HepG2 (cell line): ENCODE measurements around the gene EFCAB14. TPM values are rescaled to one million over a fixed set of nuclear protein-coding genes. Genes with fewer than 3 reads are reported as not detected.

ENCODE experiments used
- ATAC-seq: fragments of 200-7000 bp; cut with Tn5 transposase; 3 replicates; pipeline ENCODE4 v1.9.1; 2020; ENCODE audit warnings: mild to moderate bottlenecking, moderate library complexity
- BruUV-seq: library from RNA; stranded (reverse); fragments of 400-500 nt; replicated peaks from 2 replicates; lab custom pipeline; 2021; lab: Mats Ljungman, UMichigan
- CTCF ChIA-PET: fragments of 300-600 bp; formaldehyde crosslinking; extraction: SDS; loops from one replicate; lab custom pipeline; 2021; ENCODE audit warnings: low total read pairs, inconsistent platforms, low intra/inter-chr PET ratio; lab: Yijun Ruan, JAX
- POLR2A ChIA-PET: fragments of 350-600 bp; sonication (Branson Sonifier 250); formaldehyde crosslinking; loops from one replicate; lab custom pipeline; 2020; ENCODE audit warnings: antibody characterized with exemption, inconsistent platforms; lab: Yijun Ruan, JAX
- DNase-seq: peaks from one replicate; pipeline ENCODE4 v3.0.0-alpha.2; 2015; ENCODE audit warnings: low spot score
- FAIRE-seq: peaks from 3 replicates; lab custom pipeline; 2011; peaks lifted over from hg19 to GRCh38; lab: Jason Lieb, UNC
- H2AFZ ChIP-seq: one replicate; pipeline ENCODE4 v1.6.1; 2011; ENCODE audit warnings: low read length, inconsistent platforms
- H3K27ac ChIP-seq: fragments of 300-600 bp; 3 replicates; pipeline ENCODE4 v1.8.0; 2011; ENCODE audit warnings: mixed run types, mild to moderate bottlenecking, mixed read lengths, low read length, inconsistent platforms; ENCODE audit not compliant: insufficient read depth; ENCODE audit errors: extremely low read length
- H3K27me3 ChIP-seq, 2 experiments: fragments of 200-600 bp in 1 of 2; 2 replicates in 1 of 2; 3 replicates in 1 of 2; pipeline versions ENCODE4 v1.6.0 to v1.8.0; 2011; ENCODE audit warnings: low read length in 2 of 2, mild to moderate bottlenecking in 2 of 2, moderate library complexity in 2 of 2, inconsistent platforms in 1 of 2; ENCODE audit not compliant: insufficient read depth in 2 of 2, control insufficient read depth in 1 of 2
- H3K36me3 ChIP-seq, 2 experiments: fragments of 200-600 bp in 1 of 2; replicated peaks in 1 of 2; 2 replicates in 1 of 2; 3 replicates in 1 of 2; pipeline versions ENCODE4 v1.5.1 to v1.8.0; 2011; ENCODE audit warnings: low read length in 2 of 2, inconsistent platforms in 1 of 2; ENCODE audit not compliant: insufficient read depth in 2 of 2, control insufficient read depth in 1 of 2
- H3K4me1 ChIP-seq: 2 replicates; pipeline ENCODE4 v1.5.1; 2012; ENCODE audit warnings: low read length, inconsistent platforms; ENCODE audit not compliant: insufficient read depth
- H3K4me2 ChIP-seq: 2 replicates; pipeline ENCODE4 v1.6.0; 2011; ENCODE audit warnings: low read depth, low read length, inconsistent platforms
- H3K4me3 ChIP-seq, 3 experiments: fragments of 200-600 bp in 1 of 3; sonication (generic), shearing (Covaris generic) in 1 of 3; replicated peaks in 1 of 3; 2 replicates each; pipeline ENCODE4 v1.5.1; 2011 to 2016; ENCODE audit warnings: low read length in 3 of 3, inconsistent platforms in 2 of 3, low read depth in 2 of 3, mild to moderate bottlenecking in 2 of 3, control low read depth in 1 of 3, mixed read lengths in 1 of 3; ENCODE audit not compliant: insufficient read depth in 1 of 3
- H3K79me2 ChIP-seq: one replicate; pipeline ENCODE4 v1.6.1; 2011; ENCODE audit warnings: low read length, inconsistent platforms; ENCODE audit not compliant: insufficient read depth
- H3K9ac ChIP-seq: 2 replicates; pipeline ENCODE4 v1.6.0; 2011; ENCODE audit warnings: mild to moderate bottlenecking, low read depth, low read length, inconsistent platforms; ENCODE audit not compliant: insufficient read depth
- H3K9me3 ChIP-seq: 2 replicates; pipeline ENCODE4 v1.5.1; 2012; ENCODE audit warnings: mild to moderate bottlenecking, low read length
- H4K20me1 ChIP-seq: 2 replicates; pipeline ENCODE4 v1.6.0; 2011; ENCODE audit warnings: inconsistent platforms, mild to moderate bottlenecking, low read length, moderate library complexity; ENCODE audit not compliant: insufficient read depth
- PPARG ChIP-seq: conservative IDR thresholded peaks from 2 replicates; pipeline ENCODE4 v1.6.1; 2016; ENCODE audit warnings: missing biosample characterization, missing genetic modification reagents
- PTBP1 ChIP-seq: fragments of 200-400 bp; formaldehyde crosslinking; IDR thresholded peaks from 2 replicates; pipeline ENCODE4 v1.6.1; 2018; ENCODE audit warnings: low read length, low read depth; ENCODE audit not compliant: poor library complexity, severe bottlenecking
- TOE1 ChIP-seq: sonication (generic); formaldehyde crosslinking; IDR thresholded peaks from 2 replicates; pipeline ENCODE4 v1.4.0; 2020; ENCODE audit warnings: mild to moderate bottlenecking, missing genetic modification reagents
- ZNF496 ChIP-seq: sonication (generic); formaldehyde crosslinking; IDR thresholded peaks from 2 replicates; pipeline ENCODE4 v1.8.1; 2023; ENCODE audit warnings: mild to moderate bottlenecking, moderate library complexity, missing genetic modification reagents; ENCODE audit not compliant: insufficient replicate concordance
- WGBS: methylation state at CpG from one replicate; pipeline ENCODE4 v1.1.6; 2017; ENCODE audit warnings: low lambda C conversion rate; 5-methylcytosine and 5-hydroxymethylcytosine counted together
- in situ Hi-C: cut with HindIII; loops from 2 replicates; pipeline ENCODE4 v1.10.0; 2017; ENCODE audit warnings: low pct_unique_long_range_greater_than_20kb; ENCODE audit not compliant: extremely low pct_ligation_motif_present
- intact Hi-C: fragments of 100-400 bp; cut with micrococcal nuclease; formaldehyde crosslinking; loops from one replicate; pipeline ENCODE4 v1.10.0; 2022; ENCODE audit not compliant: unreplicated experiment
- polyA plus RNA-seq, 8 experiments: library from polyadenylated mRNA; depleted of rRNA in 3 of 8; stranded (reverse) in 7 of 8; unstranded in 1 of 8; fragments of >200 nt; fragmentation: Illumina TruSeq in 4 of 8; extraction: Trizol in 4 of 8; gene quantifications; 2 replicates each; pipeline versions ENCODE4 v1.2.1 to v1.2.3, GENCODE V29; 2011 to 2016; ENCODE audit warnings: low read depth in 4 of 8, missing spikeins in 1 of 8, mixed read lengths in 1 of 8; ENCODE audit not compliant: insufficient read depth in 1 of 8
- total RNA-seq, 5 experiments: library from RNA; depleted of rRNA; stranded (reverse); fragments of >200 nt; fragmentation: Illumina TruSeq; extraction: Trizol; gene quantifications; 2 replicates each; pipeline ENCODE4 v1.2.3, GENCODE V29; 2016; ENCODE audit warnings: low read depth in 1 of 5
- TF ChIP-seq, protein P1 (sequence below): sonication (generic); formaldehyde crosslinking; IDR thresholded peaks from 2 replicates; pipeline ENCODE4 v1.4.0; 2020; ENCODE audit warnings: missing genetic modification reagents
- TF ChIP-seq, protein P2 (sequence below): sonication (generic); formaldehyde crosslinking; IDR thresholded peaks from 2 replicates; pipeline ENCODE4 v1.8.1; 2023; ENCODE audit warnings: mild to moderate bottlenecking, inconsistent platforms, moderate library complexity, missing genetic modification reagents, borderline replicate concordance
- TF ChIP-seq, protein P3 (sequence below): sonication (generic); formaldehyde crosslinking; IDR thresholded peaks from 2 replicates; pipeline ENCODE4 v1.4.0; 2020; ENCODE audit warnings: mild to moderate bottlenecking, missing genetic modification reagents

Gene EFCAB14
- total and polyA plus RNA-seq, 2 of the 13 experiments (the other 11 are each of a cell fraction or from before 2014, with no cell fraction given), result 13.4 to 17.9 TPM

DNA sequence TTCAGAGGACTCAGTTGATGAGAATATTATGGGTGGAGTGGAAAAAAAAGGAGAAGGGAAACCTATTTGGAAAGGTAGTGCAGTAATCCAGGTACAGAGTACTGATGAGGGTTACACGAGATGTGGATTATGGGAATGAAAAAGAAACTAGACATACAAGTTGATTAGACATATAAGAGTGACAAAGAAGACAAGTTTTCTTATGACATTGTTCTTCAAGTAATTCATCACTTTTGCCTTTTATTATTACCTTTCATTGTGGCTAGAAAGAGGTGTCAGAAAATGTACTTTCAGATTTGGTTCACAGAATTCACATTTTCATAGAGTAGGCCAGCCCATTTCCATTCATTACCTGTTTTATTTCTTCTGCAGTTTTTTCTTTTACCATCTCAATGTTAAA, 61.1 kb downstream of the EFCAB14 start:
- H3K4me3 ChIP-seq, result no peak overlapping the region
- ATAC-seq, result no peak
- in situ Hi-C loops (no loop called here), intact Hi-C loops (no loop called here)
- no peaks in the 10 kb centered on the region for H4K20me1 ChIP-seq
- no TSS peak for BruUV-seq
- no peak overlapping the region for H2AFZ ChIP-seq
- no peak overlapping the region for H3K27ac ChIP-seq
- TF ChIP-seq PTBP1, result no peak
- TF ChIP-seq, protein P1, sequence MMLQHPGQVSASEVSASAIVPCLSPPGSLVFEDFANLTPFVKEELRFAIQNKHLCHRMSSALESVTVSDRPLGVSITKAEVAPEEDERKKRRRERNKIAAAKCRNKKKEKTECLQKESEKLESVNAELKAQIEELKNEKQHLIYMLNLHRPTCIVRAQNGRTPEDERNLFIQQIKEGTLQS, result no peak
- TF ChIP-seq, protein P2, sequence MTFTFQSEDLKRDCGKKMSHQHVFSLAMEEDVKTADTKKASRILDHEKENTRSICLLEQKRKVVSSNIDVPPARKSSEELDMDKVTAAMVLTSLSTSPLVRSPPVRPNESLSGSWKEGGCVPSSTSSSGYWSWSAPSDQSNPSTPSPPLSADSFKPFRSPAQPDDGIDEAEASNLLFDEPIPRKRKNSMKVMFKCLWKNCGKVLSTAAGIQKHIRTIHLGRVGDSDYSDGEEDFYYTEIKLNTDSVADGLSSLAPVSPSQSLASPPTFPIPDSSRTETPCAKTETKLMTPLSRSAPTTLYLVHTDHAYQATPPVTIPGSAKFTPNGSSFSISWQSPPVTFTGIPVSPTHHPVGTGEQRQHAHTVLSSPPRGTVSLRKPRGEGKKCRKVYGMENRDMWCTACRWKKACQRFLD (CRISPR knock-in tag), result no peak
- TF ChIP-seq, protein P3, sequence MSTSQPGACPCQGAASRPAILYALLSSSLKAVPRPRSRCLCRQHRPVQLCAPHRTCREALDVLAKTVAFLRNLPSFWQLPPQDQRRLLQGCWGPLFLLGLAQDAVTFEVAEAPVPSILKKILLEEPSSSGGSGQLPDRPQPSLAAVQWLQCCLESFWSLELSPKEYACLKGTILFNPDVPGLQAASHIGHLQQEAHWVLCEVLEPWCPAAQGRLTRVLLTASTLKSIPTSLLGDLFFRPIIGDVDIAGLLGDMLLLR (CRISPR knock-in tag), result no peak
- TF ChIP-seq TOE1 (CRISPR knock-in tag), result no peak
- TF ChIP-seq PPARG (CRISPR knock-in tag), result no peak
- no peak for TF ChIP-seq ZNF496 (CRISPR knock-in tag)
- FAIRE-seq, result no peak
- no peak for DNase-seq
- no peaks in the 10 kb centered on the region for H3K79me2 ChIP-seq
- no peak overlapping the region for H3K9ac ChIP-seq
- no peaks in the 10 kb centered on the region for H3K4me1 ChIP-seq
- CTCF ChIA-PET, result no interaction called here
- WGBS, result 100% methylated on average over 1 of the region's 1 CpG
- no peaks in the 10 kb centered on the region for H3K27me3 ChIP-seq
- no peaks in the 10 kb centered on the region for H3K9me3 ChIP-seq
- no peak overlapping the region for H3K4me2 ChIP-seq
- peaks cover 2 to 26% of the 10 kb centered on the region in 2 experiments; a peak in 3 of 5 replicates for H3K36me3 ChIP-seq
- POLR2A ChIA-PET, result interaction anchor here (1.5 kb wide), 1 partner anchor 10 kb away, joined by 4 read pairs; the partner anchor contains the start of gene ATPAF1
